Measurements from ENCODE around the gene TMEM184C.

TMEM184C gene

GRCh38 chr4:147610686-147611085 is 6.5 kb upstream of the TMEM184C start:
- DNase-seq (ENCODE audit: low read depth, low spot score): peak; percentile 27
- in situ Hi-C loops (cut with HindIII; ENCODE audit: low sequenced_read_pairs): no loop called here
- no peak overlapping the region for H3K4me3 ChIP-seq (ENCODE audit: low read depth, low read length)
- TF ChIP-seq, protein P1, sequence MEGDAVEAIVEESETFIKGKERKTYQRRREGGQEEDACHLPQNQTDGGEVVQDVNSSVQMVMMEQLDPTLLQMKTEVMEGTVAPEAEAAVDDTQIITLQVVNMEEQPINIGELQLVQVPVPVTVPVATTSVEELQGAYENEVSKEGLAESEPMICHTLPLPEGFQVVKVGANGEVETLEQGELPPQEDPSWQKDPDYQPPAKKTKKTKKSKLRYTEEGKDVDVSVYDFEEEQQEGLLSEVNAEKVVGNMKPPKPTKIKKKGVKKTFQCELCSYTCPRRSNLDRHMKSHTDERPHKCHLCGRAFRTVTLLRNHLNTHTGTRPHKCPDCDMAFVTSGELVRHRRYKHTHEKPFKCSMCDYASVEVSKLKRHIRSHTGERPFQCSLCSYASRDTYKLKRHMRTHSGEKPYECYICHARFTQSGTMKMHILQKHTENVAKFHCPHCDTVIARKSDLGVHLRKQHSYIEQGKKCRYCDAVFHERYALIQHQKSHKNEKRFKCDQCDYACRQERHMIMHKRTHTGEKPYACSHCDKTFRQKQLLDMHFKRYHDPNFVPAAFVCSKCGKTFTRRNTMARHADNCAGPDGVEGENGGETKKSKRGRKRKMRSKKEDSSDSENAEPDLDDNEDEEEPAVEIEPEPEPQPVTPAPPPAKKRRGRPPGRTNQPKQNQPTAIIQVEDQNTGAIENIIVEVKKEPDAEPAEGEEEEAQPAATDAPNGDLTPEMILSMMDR (IDR thresholded peaks at IDR 0.05; ENCODE audit: low read depth, low read length): no peak

DNA sequence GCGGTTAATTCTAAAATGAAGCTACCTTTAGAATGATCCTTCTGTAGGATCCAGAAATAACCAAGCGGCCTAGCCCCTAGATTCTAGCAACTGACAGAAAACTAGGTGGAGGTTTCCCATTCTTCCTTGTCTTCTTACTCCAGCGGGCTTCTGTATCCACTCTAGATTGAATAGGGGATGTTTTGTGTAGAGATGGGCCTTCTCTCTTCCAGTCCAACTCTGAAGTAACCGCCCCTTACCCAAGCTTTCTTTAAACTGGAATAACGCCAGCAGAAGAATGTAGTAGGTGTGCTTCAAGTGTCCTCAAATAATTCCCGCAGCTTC is 386 bp upstream of the TMEM184C start:
- H3K4me3 ChIP-seq (ENCODE audit: low read depth, low read length): peak overlapping the region; percentile 95
- in situ Hi-C loops (cut with HindIII; ENCODE audit: low sequenced_read_pairs): no loop called here
- TF ChIP-seq, protein P1 (IDR thresholded peaks at IDR 0.05; ENCODE audit: low read depth, low read length): no peak
- no peak for DNase-seq (ENCODE audit: low read depth, low spot score)

DNA sequence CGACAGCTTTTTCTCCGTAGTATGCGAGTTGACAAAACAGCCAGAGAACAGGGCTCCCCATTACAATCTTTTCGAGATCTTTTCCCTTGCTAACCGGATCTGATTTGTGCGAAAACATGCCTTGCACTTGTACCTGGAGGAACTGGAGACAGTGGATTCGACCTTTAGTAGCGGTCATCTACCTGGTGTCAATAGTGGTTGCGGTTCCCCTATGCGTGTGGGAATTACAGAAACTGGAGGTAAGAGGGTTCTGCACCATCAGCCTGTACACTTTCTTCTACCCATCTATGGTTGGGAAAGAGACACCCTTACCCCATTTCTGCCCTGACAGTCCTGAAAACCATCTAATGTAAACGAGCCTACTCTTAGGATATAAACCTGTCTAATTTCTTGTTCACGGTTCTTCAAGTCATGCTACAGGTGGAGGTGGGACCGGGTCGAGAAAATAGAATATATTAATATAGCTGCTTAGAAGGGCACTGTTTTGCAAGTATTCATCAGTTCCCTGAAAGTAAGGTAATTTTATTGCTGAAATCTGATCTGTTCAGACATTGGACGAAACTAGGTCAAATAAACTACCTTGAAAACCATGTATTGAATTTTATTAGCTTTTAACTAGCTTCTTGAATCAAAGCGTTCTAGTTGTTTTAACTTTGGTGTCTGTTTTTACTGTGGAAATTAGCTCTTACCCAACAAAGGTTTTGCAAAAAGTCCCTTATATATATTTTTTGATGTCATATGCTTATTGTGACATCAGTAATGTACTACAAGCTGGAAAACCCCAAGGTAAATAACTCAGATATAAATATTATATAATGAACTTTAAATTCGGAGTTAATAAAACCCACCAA is 869 bp downstream of the TMEM184C start:
- peak overlapping the region; percentile 95 for H3K4me3 ChIP-seq (ENCODE audit: low read depth, low read length)
- no peak for DNase-seq (ENCODE audit: low read depth, low spot score)
- in situ Hi-C loops (cut with HindIII; ENCODE audit: low sequenced_read_pairs): no loop called here
- TF ChIP-seq, protein P1 (IDR thresholded peaks at IDR 0.05; ENCODE audit: low read depth, low read length): no peak

DNA sequence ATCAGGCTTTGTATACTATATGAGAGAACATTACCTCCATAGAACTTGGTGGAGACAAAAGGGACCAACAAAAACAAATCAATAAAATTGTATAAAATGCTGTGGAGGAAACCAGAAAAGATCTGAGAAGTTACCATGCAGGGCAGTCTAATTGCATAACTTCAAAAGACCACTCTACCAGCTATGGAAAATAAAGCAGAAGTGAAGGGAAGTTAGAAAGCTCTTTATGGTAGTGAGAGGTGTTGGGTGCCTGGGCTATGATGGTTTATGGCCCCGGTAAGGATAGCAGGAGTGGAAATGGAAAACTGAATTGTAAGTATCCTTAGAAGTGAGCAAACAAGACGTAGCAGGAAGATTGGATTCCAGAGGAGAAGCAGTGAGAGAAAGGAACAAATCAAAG is 3.1 kb downstream of the TMEM184C start:
- H3K4me3 ChIP-seq (ENCODE audit: low read depth, low read length): no peak overlapping the region
- TF ChIP-seq, protein P1 (IDR thresholded peaks at IDR 0.05; ENCODE audit: low read depth, low read length): no peak
- DNase-seq (ENCODE audit: low read depth, low spot score): no peak
- in situ Hi-C loops (cut with HindIII; ENCODE audit: low sequenced_read_pairs): no loop called here

DNA sequence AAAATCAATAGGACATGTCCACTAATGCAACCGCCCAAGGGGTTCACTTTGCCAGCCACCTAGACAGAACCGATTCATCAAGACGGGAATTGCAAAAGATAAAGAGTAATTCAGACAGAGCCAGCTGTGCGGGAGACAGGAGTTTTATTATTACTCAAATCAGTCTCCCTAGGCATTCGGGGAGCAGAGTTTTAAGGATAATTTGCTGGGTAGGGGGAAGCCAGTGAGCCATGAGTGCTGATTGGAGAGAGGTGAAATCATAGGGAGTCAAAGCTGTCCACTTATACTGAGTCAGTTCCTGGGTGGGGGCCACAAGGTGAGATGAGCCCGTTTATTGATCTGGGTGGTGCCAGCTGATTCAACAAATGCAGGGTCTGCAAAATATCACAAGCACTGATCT is 8.5 kb downstream of the TMEM184C start:
- in situ Hi-C loops (cut with HindIII; ENCODE audit: low sequenced_read_pairs): no loop called here
- TF ChIP-seq, protein P1 (IDR thresholded peaks at IDR 0.05; ENCODE audit: low read depth, low read length): no peak
- no peak for DNase-seq (ENCODE audit: low read depth, low spot score)
- H3K4me3 ChIP-seq (ENCODE audit: low read depth, low read length): no peak overlapping the region

- H3K4me3 ChIP-seq (ENCODE audit: low read depth, low read length): no peak overlapping the region
- TF ChIP-seq, protein P1 (IDR thresholded peaks at IDR 0.05; ENCODE audit: low read depth, low read length): no peak
- no peak for DNase-seq (ENCODE audit: low read depth, low spot score)
- in situ Hi-C loops (cut with HindIII; ENCODE audit: low sequenced_read_pairs): no loop called here
These were observed 9.7 kb downstream of the TMEM184C start for GRCh38 chr4:147626903-147627302.
